GM21576 (cell line): Measurements from ENCODE around the gene SCGB1D4.
"Not testable (repeated sequence)": the region's sequence is repeated elsewhere in the genome, so short reads cannot be mapped to it uniquely, and the experiment has no call there.

Experiments
- ATAC-seq: cut with Tn5 transposase; IDR thresholded peaks from one replicate; pipeline ENCODE4 v1.9.1; 2021; ENCODE audit warnings: mild to moderate bottlenecking, moderate library complexity; ENCODE audit not compliant: unreplicated experiment

Gene SCGB1D4

DNA sequence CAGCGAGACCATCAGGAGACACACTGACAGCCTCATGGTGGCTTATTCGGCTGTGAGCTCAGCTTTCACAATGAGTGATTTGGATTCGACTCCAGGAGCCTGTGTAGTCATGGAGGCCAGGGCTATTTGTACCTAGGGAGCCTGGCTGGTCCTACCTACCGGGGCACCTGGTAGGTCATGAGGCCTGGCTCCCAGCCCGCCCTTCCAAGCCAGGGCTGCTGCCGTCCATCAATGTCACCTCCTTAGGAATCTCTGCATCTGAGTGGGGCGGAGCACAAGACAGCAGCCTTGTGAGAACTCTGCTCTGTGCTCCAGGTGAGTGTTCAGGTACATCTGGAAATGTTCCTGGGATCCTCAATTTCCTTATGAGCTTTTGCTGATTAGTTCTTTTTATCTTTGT, at the start of gene SCGB1D4:
TSS of gene SCGB1D4 (minus strand) at position 101 of the 400 bp plus-strand sequence. CDS start at position 36, 65 bp downstream.
- no peak for ATAC-seq

DNA sequence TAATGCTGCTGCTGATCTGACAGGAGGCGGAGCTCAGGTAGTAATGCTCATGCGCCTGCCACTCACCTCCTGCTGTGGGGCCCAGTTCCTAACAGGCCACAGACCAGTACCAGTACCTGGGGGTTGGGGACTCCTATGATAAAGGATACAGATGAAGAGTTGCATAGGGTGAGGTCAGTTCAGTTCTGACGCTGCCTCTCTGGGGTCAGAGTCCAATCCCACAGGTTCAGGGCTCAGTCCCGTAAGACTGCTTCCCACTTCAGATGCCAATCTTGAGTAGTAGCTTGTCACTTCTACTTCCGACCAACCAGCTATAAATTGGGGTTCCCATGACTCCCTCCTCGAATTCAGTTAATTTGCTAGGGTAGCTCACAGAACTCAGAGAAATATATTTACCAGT, 47.0 kb upstream of the SCGB1D4 start:
- no peak for ATAC-seq

GRCh38 chr11:62344210-62344609, 45.3 kb upstream of the SCGB1D4 start:
- no peak for ATAC-seq

DNA sequence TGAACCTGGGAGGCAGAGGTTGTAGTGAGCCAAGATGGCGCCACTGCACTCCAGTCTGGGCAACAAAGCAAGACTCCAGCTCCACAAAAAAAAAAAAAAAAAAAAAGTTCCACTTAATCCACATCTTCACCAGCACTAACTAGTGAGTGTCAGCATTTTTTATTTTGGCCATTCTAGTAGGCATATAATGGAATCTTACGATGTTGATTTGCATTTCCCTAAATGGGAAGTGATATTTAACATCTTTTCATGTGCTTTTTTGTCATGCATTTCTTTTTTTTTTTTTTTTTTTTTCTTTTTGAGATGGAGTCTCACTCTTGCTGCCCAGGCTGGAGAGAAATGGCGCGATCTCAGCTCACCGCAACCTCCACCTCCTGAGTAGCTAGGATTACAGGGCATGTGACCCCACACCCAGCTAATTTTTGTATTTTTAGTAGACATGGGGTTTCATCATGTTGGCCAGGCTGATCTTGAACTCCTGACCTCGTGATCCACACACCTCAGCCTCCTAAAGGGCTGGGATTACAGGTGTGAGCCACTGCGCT, 44.8 kb upstream of the SCGB1D4 start:
- not testable (repeated sequence) for ATAC-seq

- ATAC-seq: no peak
Measured at GRCh38 chr11:62341588-62341987, 42.7 kb upstream of the SCGB1D4 start.

DNA sequence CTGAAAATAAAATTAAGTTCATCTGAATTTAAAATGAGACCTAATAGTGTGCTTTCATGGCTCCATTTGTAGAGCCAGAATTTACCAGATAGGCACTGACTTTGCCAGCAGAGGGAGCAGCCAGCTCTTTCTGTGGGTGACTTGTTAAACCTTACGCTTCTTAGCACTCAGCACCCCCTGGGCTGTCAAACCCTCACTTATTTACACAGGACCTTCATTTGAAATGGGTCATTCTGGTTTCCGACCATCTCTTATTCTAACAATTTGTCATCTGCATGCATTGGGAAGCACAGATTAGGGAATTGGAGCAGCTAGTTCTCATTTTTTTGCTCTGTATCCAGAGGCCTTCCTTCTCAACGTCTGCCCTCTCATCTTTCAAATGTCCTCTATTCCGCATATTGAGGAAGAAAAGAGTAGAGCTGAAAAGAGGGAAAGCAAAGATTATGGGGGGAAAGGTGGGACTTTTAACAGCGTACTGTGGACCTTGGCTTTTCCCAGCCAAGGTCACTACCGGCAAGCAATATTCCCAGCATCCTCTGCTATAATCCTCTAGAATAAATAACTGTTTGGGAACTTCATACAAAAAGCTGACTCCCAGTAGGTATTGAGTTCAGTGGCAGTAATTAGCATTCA, 41.5 kb upstream of the SCGB1D4 start:
- ATAC-seq: no peak

- no peak for ATAC-seq
Measured at GRCh38 chr11:62338218-62338617, 39.3 kb upstream of the SCGB1D4 start.

DNA sequence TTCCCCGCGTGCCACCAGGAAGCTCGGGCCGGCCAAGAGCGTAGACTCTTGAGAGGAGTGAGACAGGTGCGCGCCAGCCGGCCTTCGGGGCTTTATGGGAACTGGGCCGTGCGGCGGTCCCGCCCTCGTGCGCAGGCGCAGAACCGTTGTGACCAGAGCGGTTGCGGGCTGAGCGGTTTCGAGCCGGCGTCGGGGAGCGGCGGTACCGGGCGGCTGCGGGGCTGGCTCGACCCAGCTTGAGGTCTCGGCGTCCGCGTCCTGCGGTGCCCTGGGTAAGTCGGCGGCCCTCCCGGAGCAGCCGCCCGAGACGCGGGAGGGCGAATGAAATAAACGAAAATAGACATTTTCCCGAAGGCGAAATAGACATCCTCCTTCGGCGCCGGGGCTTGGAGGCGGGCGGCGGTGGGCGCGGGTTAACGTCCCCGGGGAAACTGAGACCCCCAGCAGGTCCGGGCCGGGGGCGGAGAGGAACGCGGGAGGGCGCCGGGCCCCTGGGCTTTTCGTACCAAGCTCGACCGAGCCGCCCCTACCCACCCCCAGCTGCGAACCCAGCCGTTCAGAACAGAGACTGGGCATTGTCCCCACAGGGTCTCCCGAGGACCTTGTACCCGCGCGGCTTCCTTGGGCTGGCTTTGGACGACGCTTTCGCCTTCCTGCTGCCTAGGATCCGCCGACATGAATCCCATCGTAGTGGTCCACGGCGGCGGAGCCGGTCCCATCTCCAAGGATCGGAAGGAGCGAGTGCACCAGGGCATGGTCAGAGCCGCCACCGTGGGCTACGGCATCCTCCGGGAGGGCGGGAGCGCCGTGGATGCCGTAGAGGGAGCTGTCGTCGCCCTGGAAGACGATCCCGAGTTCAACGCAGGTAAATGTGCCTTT, 38.7 kb upstream of the SCGB1D4 start, which contains the start of gene ASRGL1:
TSS of gene ASRGL1 (plus strand) at position 146 of the 879 bp plus-strand sequence. CDS start at position 676, 530 bp downstream.
- ATAC-seq: no peak

- ATAC-seq: not testable (repeated sequence)
Measured at GRCh38 chr11:62336949-62337302, 38.1 kb upstream of the SCGB1D4 start.

- ATAC-seq: no peak
Measured at GRCh38 chr11:62333768-62334167, 34.9 kb upstream of the SCGB1D4 start.

DNA sequence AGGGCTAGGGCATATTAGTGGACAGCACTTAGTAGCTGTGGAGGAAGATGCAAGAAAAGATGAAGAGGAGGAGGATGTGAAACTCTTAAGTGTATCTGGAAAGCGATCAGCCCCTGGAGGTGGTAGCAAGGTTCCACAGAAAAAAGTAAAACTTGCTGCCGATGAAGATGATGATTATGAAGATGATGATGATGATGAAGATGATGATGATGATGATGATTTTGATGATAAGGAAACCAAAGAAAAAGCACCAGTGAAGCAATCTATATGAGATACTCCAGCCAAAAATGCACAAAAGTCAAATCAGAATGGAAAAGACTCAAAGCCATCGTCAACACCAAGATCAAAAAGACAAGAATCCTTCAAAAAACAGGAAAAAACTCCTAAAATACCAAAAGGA, 32.4 kb upstream of the SCGB1D4 start:
- ATAC-seq: not testable (repeated sequence)

- not testable (repeated sequence) for ATAC-seq
Measured at GRCh38 chr11:62327541-62327940, 28.7 kb upstream of the SCGB1D4 start.

DNA sequence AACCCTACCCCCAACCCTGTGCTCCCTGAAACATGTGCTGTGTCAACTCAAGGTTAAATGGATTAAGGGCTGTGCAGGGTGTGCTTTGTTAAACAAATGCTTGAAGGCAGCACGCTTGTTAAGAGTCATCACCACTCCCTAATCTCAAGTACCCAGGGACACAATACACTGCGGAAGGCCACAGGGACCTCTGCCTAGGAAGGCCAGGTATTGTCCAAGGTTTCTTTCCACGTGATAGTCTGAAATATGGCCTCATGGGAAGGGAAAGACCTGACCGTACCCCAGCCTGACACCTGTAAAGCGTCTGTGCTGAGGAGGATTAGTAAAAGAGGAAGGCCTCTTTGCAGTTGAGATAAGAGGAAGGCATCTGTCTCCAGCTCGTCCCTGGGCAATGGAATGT, 27.8 kb upstream of the SCGB1D4 start:
- not testable (repeated sequence) for ATAC-seq

DNA sequence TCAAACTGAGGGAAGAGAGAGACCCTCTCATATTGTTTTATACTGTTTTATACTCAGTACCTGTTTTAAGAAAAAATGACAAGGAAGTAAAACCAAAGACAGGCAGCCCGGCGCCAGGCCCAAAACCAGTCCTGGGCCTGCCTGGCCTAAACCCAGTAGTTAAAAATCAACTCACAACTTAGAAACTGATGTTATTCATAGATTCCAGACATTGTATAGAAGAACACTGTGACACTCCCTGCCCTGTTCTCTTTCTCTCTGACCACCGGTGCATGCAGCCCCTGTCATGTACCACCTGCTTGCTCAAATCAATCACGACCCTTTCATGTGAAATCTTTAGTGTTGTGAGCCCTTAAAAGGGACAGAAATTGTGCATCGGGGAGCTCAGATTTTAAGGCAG, 26.9 kb upstream of the SCGB1D4 start:
- ATAC-seq: not testable (repeated sequence)

- ATAC-seq: no peak
Measured at GRCh38 chr11:62324731-62325556, 26.1 kb upstream of the SCGB1D4 start.

GRCh38 chr11:62322524-62322923, 23.6 kb upstream of the SCGB1D4 start:
- ATAC-seq: no peak

DNA sequence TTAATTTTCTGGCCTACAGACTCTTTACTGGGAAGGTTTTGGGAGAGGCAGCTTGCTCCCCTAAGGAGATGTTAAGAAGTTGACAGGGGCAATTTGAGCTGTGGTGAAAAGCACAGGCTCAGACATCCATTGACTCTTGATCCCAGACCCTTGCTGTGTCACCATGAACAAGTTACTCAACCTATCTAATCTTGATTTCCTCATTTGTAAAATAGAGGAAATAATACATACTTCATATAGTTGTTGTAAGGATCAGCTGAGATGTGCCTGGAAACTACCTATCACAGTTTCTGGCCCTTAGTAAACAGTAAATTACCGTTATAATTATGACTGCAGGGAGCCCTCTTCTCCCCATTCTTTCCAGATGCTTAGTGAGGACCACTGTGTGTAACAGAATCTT, 16.6 kb upstream of the SCGB1D4 start:
- no peak for ATAC-seq

DNA sequence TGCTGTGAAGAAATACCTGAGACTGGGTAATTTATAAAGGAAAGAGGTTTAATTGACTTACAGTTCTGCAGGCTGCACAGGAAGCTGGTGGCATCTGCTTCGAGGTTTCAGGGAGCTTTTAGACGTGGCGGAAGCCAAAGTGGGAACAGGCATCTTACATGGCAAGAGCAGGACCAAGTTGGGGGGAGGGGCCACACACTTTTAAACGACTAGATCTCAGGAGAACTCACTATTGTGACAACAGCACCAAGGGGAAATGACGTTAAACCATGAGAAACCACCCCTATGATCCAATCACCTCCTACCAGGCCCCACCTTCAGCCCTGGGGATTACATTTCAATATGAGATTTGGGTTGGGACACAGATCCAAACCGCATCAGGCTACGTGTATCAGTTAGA, 11.1 kb upstream of the SCGB1D4 start:
- ATAC-seq: no peak

DNA sequence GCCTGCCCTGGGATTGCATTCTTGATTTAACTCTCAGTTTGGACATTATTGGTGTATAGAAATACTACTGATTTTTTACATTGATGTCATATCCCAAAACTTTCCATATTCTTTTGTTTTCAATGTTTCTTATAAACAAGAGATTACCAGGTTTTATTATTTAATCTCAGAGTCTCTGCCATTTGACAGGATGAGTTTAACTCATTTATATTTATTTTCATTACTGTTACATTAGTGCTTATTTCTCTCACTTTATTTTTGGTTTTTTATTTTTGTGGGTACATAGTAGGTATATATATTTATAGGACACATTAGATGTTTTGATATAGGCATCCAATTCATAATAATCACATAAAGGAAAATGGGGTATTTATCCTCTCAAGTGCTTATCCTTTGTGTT, 9.1 kb upstream of the SCGB1D4 start:
- ATAC-seq: no peak

GRCh38 chr11:62306227-62306626, 7.4 kb upstream of the SCGB1D4 start:
- ATAC-seq: no peak

DNA sequence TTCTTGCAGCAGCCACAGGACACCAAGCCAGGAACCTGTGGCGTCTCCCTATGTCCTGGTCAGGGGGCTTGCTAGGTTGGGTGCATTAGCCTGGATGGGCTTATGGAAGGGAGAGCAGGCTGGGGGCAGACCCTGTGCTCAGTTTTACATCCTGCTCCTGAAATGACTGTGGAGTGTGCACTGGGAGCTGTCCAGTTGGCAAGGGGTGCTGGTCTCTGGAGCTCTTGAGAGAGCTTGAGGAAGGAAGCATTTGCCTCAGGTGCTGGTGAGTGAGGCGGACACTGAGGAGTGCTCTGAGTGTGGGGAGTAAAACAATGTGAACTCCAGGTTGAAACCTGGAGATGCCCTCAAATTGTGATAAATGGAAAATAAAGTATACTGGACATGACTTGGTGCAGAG, 3.4 kb downstream of the SCGB1D4 start:
- no peak for ATAC-seq
